Measurements from ENCODE around the gene LEFTY1. TPM values are rescaled to one million over a fixed set of nuclear protein-coding genes. Genes with fewer than 3 reads are reported as not detected.
A peak's percentile ranks its signal among the peaks of the same experiment; 100 is the strongest.
"Not testable (repeated sequence)": the region's sequence is repeated elsewhere in the genome, so short reads cannot be mapped to it uniquely, and the experiment has no call there.

Gene LEFTY1
- total RNA-seq, 1 experiment from 2014 or later: not detected

DNA sequence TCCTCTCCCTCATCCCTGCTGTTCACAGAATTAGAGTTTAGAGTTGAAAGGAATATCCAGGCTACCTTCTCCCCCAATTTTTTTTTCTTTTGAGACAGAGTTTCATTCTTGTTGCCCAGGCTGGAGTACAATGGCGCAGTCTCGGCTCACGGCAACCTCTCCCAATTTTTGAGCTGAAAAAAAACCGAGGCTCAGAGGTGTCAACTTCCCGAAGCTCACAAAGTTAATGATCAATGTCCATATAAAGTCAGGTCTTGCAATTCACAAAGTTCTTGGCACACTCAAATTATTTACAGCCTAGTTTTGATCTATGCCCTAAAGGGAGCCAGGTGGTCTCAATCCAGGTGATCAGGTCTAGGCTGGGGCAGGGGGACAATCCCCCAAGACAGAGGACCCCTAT, 797 bp upstream of the LEFTY1 start:
- Histone ChIP-seq H2AFZ (ENCODE audit: low read length) (no peak overlapping the region), H3F3A (ENCODE audit: low read length, unreplicated experiment) (no peaks in the 10 kb centered on the region), H3K9me2 (replicated peaks; ENCODE audit: low read length) (no peaks in the 10 kb centered on the region), H3K4me1 (ENCODE audit: insufficient read depth, low read length) (peaks cover 55% of the 10 kb centered on the region), H3K27ac (ENCODE audit: low read length) (peak overlapping the region; percentile 98), H3K9ac (ENCODE audit: low read length) (peak overlapping the region; percentile 14; the same call in 1 of the 2 replicates), H4K20me1 (ENCODE audit: low read length) (no peaks in the 10 kb centered on the region), H3K4me2 (ENCODE audit: low read length) (peak overlapping the region; percentile 56; the same call in 1 of the 2 replicates), H3K27me3 (ENCODE audit: low read length) (no peaks in the 10 kb centered on the region), H3K9me3 (ENCODE audit: low read length) (no peaks in the 10 kb centered on the region), H3K36me3 (ENCODE audit: low read depth, low read length) (no peaks in the 10 kb centered on the region), H3K79me2 (ENCODE audit: low read length) (no peaks in the 10 kb centered on the region), H3K4me3 (ENCODE audit: low read length) (no peak overlapping the region)
- TF ChIP-seq, protein P1, sequence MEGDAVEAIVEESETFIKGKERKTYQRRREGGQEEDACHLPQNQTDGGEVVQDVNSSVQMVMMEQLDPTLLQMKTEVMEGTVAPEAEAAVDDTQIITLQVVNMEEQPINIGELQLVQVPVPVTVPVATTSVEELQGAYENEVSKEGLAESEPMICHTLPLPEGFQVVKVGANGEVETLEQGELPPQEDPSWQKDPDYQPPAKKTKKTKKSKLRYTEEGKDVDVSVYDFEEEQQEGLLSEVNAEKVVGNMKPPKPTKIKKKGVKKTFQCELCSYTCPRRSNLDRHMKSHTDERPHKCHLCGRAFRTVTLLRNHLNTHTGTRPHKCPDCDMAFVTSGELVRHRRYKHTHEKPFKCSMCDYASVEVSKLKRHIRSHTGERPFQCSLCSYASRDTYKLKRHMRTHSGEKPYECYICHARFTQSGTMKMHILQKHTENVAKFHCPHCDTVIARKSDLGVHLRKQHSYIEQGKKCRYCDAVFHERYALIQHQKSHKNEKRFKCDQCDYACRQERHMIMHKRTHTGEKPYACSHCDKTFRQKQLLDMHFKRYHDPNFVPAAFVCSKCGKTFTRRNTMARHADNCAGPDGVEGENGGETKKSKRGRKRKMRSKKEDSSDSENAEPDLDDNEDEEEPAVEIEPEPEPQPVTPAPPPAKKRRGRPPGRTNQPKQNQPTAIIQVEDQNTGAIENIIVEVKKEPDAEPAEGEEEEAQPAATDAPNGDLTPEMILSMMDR (conservative IDR thresholded peaks at IDR 0.05; ENCODE audit: low read depth, low read length): no peak
- no peak for TF ChIP-seq EZH2 (IDR thresholded peaks at IDR 0.05; ENCODE audit: low read length, unreplicated experiment)
- no peak for TF ChIP-seq EZH2phosphoT487 (IDR thresholded peaks at IDR 0.05; ENCODE audit: borderline replicate concordance, low read length)
- ChIA-PET POLR2A (ENCODE audit: unreplicated experiment) (no interaction called here), CTCF (no interaction called here)
- intact Hi-C loops (cut with micrococcal nuclease): no loop called here
- DNase-seq (no peak), ATAC-seq (no peak)
- no TSS peak for BruUV-seq (replicated peaks)

DNA sequence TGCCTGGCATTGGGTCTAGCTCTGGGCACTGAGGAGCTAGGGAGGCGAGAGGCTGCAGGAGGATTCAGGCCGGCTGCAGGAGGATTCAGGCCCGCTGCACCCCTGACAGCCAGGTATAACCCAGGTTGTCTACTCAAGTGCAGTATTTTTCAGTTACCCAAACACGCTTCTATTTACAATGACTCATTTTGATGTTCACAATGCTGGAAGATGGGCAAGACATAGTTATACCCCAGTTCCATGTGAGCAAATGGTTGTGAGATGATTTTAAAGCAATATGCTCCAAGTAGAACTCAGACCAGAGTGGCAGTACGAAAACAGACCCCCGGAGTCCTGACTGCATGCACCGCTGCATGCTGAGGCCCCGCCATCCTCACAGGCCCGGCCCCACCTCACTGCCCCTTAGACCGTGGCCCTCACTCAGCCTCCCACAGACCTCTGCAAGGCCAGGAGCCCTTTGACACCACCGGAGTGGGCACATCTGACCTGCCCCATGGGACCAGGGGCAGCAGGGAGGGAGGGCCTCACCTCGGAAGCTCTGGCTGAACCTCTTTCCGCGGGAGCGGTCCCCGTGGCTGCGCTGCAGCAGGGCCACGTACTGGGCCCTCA, 553 bp downstream of the LEFTY1 start:
- Histone ChIP-seq H3K27me3 (ENCODE audit: low read length) (no peaks in the 10 kb centered on the region), H3F3A (ENCODE audit: low read length, unreplicated experiment) (no peaks in the 10 kb centered on the region), H3K4me3 (ENCODE audit: low read length) (no peak overlapping the region), H4K20me1 (ENCODE audit: low read length) (no peaks in the 10 kb centered on the region), H3K9ac (ENCODE audit: low read length) (no peak overlapping the region; the same call in 1 of the 2 replicates), H3K9me3 (ENCODE audit: low read length) (no peaks in the 10 kb centered on the region), H3K9me2 (replicated peaks; ENCODE audit: low read length) (no peaks in the 10 kb centered on the region), H2AFZ (ENCODE audit: low read length) (no peak overlapping the region), H3K4me2 (ENCODE audit: low read length) (peak overlapping the region; percentile 49), H3K27ac (ENCODE audit: low read length) (peak overlapping the region; percentile 53), H3K4me1 (ENCODE audit: insufficient read depth, low read length) (peaks cover 61% of the 10 kb centered on the region), H3K36me3 (ENCODE audit: low read depth, low read length) (no peaks in the 10 kb centered on the region), H3K79me2 (ENCODE audit: low read length) (peaks cover 5% of the 10 kb centered on the region; the same call in 1 of the 2 replicates)
- intact Hi-C loops (cut with micrococcal nuclease): no loop called here
- CTCF ChIA-PET: no interaction called here
- ATAC-seq (peak; percentile 53), DNase-seq (peak; percentile 71)
- no TSS peak for BruUV-seq (replicated peaks)
- POLR2A ChIA-PET (ENCODE audit: unreplicated experiment): no interaction called here
- no peak for TF ChIP-seq EZH2 (IDR thresholded peaks at IDR 0.05; ENCODE audit: low read length, unreplicated experiment)
- TF ChIP-seq EZH2phosphoT487 (IDR thresholded peaks at IDR 0.05; ENCODE audit: borderline replicate concordance, low read length): no peak
- TF ChIP-seq, protein P1 (conservative IDR thresholded peaks at IDR 0.05; ENCODE audit: low read depth, low read length): no peak

DNA sequence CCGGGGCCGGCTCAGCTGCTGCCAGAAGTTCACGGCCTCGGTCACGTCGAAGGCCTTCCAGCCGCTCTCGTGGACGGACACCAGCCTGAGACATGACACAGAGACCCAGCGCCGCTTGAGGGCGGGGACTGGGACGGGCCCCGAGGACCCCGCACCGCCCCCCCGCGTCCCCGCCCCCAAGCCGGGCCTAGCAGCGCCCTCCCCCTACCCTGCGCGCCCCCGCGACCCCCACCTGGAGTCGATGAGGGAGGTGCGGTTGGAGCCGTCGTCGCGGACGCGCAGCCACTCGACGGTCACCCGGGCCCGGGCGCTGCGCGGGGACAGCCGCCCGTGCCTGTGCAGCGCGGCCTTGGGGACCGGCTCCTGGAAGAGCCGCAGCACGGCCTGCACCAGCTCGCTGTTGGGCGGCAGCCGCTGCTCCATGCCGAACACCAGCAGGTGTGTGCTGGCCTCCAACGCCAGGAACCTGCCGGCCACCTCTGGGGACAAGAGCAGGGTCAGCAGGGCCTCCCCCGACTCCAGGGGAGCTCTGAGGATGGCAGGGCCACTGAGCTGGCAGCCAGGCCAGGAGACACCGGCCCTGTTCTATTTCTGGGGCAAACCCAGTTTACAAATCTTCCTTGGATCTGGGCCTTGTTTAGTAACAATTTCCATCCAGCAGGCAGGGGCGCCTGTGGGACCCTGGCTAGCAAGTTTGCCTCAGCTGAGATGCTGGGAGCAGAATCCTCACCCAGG, 1.2 kb downstream of the LEFTY1 start:
- DNase-seq; H3K9me3 ChIP-seq (ENCODE audit: low read length); ATAC-seq; intact Hi-C loops (cut with micrococcal nuclease); H3K36me3 ChIP-seq (ENCODE audit: low read depth, low read length); H3K27me3 ChIP-seq (ENCODE audit: low read length); H3K4me3 ChIP-seq (ENCODE audit: low read length); CTCF ChIA-PET; H3K79me2 ChIP-seq (ENCODE audit: low read length); H4K20me1 ChIP-seq (ENCODE audit: low read length); H3F3A ChIP-seq (ENCODE audit: low read length, unreplicated experiment); POLR2A ChIA-PET (ENCODE audit: unreplicated experiment); H3K9ac ChIP-seq (ENCODE audit: low read length); H2AFZ ChIP-seq (ENCODE audit: low read length); H3K9me2 ChIP-seq (replicated peaks; ENCODE audit: low read length); BruUV-seq (replicated peaks): not testable (repeated sequence)
- peaks cover 61% of the 10 kb centered on the region for H3K4me1 ChIP-seq (ENCODE audit: insufficient read depth, low read length)
- H3K4me2 ChIP-seq (ENCODE audit: low read length): peak overlapping the region; percentile 49
- peak overlapping the region; percentile 53 for H3K27ac ChIP-seq (ENCODE audit: low read length)
